SU-DHL-6 (cell line): ENCODE results near the gene ORM2.

Experiments
- EZH2phosphoT487 ChIP-seq: fragments of 200-600 bp; sonication (generic), shearing (Covaris generic); conservative IDR thresholded peaks from 2 replicates; pipeline ENCODE4 v1.6.1; 2018; ENCODE audit warnings: mild to moderate bottlenecking, antibody characterized with exemption, low read length, moderate library complexity, mixed read lengths
- TF ChIP-seq, protein P1 (sequence below): fragments of 200-600 bp; sonication (generic); IDR thresholded peaks from one replicate; pipeline ENCODE4 v1.5.1; 2017; ENCODE audit warnings: antibody characterized with exemption, mild to moderate bottlenecking, low read length, moderate library complexity; ENCODE audit not compliant: insufficient read depth, poor library complexity, severe bottlenecking

DNA sequence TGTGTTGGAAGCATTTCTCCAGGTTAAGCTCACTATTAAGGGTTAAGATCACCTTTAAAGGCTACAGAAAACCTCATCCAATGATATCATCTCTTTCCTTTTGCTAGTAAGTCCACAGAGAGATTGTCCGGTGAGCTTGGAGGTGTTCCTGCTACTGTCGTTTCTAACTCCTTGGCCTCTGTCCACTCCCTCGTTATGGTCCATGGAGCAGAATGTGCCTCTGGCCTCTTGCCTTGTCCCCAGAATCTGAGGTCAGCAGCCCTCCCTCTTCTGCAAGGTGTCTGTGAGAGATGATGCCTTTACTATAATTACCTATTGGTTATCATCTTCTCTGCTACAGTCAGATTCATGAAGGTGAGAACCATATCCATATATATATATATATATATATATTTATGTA lies 15.0 kb downstream of the ORM2 start:
- TF ChIP-seq, protein P1, sequence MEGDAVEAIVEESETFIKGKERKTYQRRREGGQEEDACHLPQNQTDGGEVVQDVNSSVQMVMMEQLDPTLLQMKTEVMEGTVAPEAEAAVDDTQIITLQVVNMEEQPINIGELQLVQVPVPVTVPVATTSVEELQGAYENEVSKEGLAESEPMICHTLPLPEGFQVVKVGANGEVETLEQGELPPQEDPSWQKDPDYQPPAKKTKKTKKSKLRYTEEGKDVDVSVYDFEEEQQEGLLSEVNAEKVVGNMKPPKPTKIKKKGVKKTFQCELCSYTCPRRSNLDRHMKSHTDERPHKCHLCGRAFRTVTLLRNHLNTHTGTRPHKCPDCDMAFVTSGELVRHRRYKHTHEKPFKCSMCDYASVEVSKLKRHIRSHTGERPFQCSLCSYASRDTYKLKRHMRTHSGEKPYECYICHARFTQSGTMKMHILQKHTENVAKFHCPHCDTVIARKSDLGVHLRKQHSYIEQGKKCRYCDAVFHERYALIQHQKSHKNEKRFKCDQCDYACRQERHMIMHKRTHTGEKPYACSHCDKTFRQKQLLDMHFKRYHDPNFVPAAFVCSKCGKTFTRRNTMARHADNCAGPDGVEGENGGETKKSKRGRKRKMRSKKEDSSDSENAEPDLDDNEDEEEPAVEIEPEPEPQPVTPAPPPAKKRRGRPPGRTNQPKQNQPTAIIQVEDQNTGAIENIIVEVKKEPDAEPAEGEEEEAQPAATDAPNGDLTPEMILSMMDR: no peak
- no peak for TF ChIP-seq EZH2phosphoT487
